SU-DHL-6 (cell line): ENCODE results near the gene PHF21B.

Experiments used
- CTCF ChIP-seq: fragments of 200-600 bp; sonication (generic); IDR thresholded peaks from one replicate; pipeline ENCODE4 v1.5.1; 2017; ENCODE audit warnings: antibody characterized with exemption, mild to moderate bottlenecking, low read length, moderate library complexity; ENCODE audit not compliant: insufficient read depth, poor library complexity, severe bottlenecking
- EZH2phosphoT487 ChIP-seq: fragments of 200-600 bp; sonication (generic), shearing (Covaris generic); conservative IDR thresholded peaks from 2 replicates; pipeline ENCODE4 v1.6.1; 2018; ENCODE audit warnings: mild to moderate bottlenecking, antibody characterized with exemption, low read length, moderate library complexity, mixed read lengths

GRCh38 chr22:44969817-44970216 is 40.0 kb downstream of the PHF21B start:
- no peak for TF ChIP-seq CTCF
- TF ChIP-seq EZH2phosphoT487, result no peak
